GM12891 (cell line): Measurements from ENCODE around the gene ZNF84.

Experiments used
- PAX5 ChIP-seq: IDR thresholded peaks from 2 replicates; pipeline ENCODE4 v1.6.1; 2011; ENCODE audit warnings: low read length, moderate library complexity, mild to moderate bottlenecking; ENCODE audit not compliant: insufficient read depth, severe bottlenecking
- POLR2A ChIP-seq: IDR thresholded peaks from 2 replicates; pipeline ENCODE4 v1.6.1; 2011; ENCODE audit warnings: low read depth, low read length, control low read depth
- POLR2AphosphoS5 ChIP-seq: IDR thresholded peaks from 2 replicates; pipeline ENCODE4 v1.6.1; 2011; ENCODE audit warnings: low read depth, low read length, control low read depth
- TAF1 ChIP-seq: IDR thresholded peaks from 2 replicates; pipeline ENCODE4 v1.6.1; 2011; ENCODE audit warnings: low read depth, low read length, control low read depth

GRCh38 chr12:133081159-133081780 lies 44.0 kb downstream of the ZNF84 start:
- TF ChIP-seq TAF1 = peak; percentile 5; the same call in 1 of the 2 replicates
- no peak for TF ChIP-seq POLR2A
- no peak for TF ChIP-seq POLR2AphosphoS5
- no peak for TF ChIP-seq PAX5
